HepG2 (cell line): ENCODE data around the gene AP3B2. TPM values are rescaled to one million over a fixed set of nuclear protein-coding genes. Genes with fewer than 3 reads are reported as not detected.

Experiments used
- ATF1 ChIP-seq: IDR thresholded peaks from 2 replicates; pipeline ENCODE4 v1.6.1; 2016; ENCODE audit warnings: mild to moderate bottlenecking, control low read depth
- GATAD2A ChIP-seq: IDR thresholded peaks from 2 replicates; pipeline ENCODE4 v1.6.1; 2016
- GTF3A ChIP-seq: sonication (generic); formaldehyde crosslinking; conservative IDR thresholded peaks from 2 replicates; pipeline ENCODE4 v1.4.0; 2020; ENCODE audit warnings: mild to moderate bottlenecking, missing genetic modification reagents
- LBX2 ChIP-seq: sonication (generic); formaldehyde crosslinking; IDR thresholded peaks from 2 replicates; pipeline ENCODE4 v1.5.0; 2020; ENCODE audit warnings: missing genetic modification reagents, mild to moderate bottlenecking, borderline replicate concordance
- MZF1 ChIP-seq: sonication (generic); formaldehyde crosslinking; IDR thresholded peaks from 2 replicates; pipeline ENCODE4 v1.8.1; 2023; ENCODE audit warnings: mild to moderate bottlenecking, missing genetic modification reagents, borderline replicate concordance
- NCOA2 ChIP-seq: sonication (generic); formaldehyde crosslinking; IDR thresholded peaks from 2 replicates; pipeline ENCODE4 v1.8.0; 2022; ENCODE audit warnings: inconsistent platforms
- RAD21 ChIP-seq: fragments of 450-650 bp; formaldehyde crosslinking; IDR thresholded peaks from 2 replicates; pipeline ENCODE4 v1.5.0; 2020; ENCODE audit warnings: mild to moderate bottlenecking
- SMC3 ChIP-seq: IDR thresholded peaks from 2 replicates; pipeline ENCODE4 v1.6.1; 2011; ENCODE audit warnings: low read length, improper control_type of control experiment
- SP4 ChIP-seq: sonication (generic); formaldehyde crosslinking; IDR thresholded peaks from 2 replicates; pipeline ENCODE4 v1.8.1; 2023; ENCODE audit warnings: mild to moderate bottlenecking, missing genetic modification reagents
- TFDP1 ChIP-seq: IDR thresholded peaks from 2 replicates; pipeline ENCODE4 v1.6.1; 2016; ENCODE audit warnings: missing compliant biosample characterization, missing genetic modification reagents, borderline replicate concordance
- ZNF121 ChIP-seq: sonication (generic); formaldehyde crosslinking; IDR thresholded peaks from 2 replicates; pipeline ENCODE4 v1.5.0; 2020; ENCODE audit warnings: mild to moderate bottlenecking, missing genetic modification reagents
- ZNF230 ChIP-seq: sonication (generic); formaldehyde crosslinking; IDR thresholded peaks from 2 replicates; pipeline ENCODE4 v1.4.0; 2020; ENCODE audit warnings: mild to moderate bottlenecking, missing genetic modification reagents
- ZNF232 ChIP-seq: sonication (generic); formaldehyde crosslinking; IDR thresholded peaks from 2 replicates; pipeline ENCODE4 v1.4.0; 2020; ENCODE audit warnings: missing genetic modification reagents, borderline replicate concordance
- ZNF253 ChIP-seq: sonication (generic); formaldehyde crosslinking; IDR thresholded peaks from 2 replicates; pipeline ENCODE4 v1.8.0; 2022; ENCODE audit warnings: mild to moderate bottlenecking, missing genetic modification reagents, borderline replicate concordance
- ZNF350 ChIP-seq: sonication (generic); formaldehyde crosslinking; IDR thresholded peaks from 2 replicates; pipeline ENCODE4 v1.4.0; 2020; ENCODE audit warnings: mild to moderate bottlenecking, low read depth, missing genetic modification reagents, borderline replicate concordance
- ZNF468 ChIP-seq: sonication (generic); formaldehyde crosslinking; IDR thresholded peaks from 2 replicates; pipeline ENCODE4 v1.8.0; 2022; ENCODE audit warnings: mild to moderate bottlenecking, moderate library complexity, missing genetic modification reagents
- ZNF572 ChIP-seq: sonication (generic); formaldehyde crosslinking; IDR thresholded peaks from 2 replicates; pipeline ENCODE4 v1.5.1; 2020; ENCODE audit warnings: mild to moderate bottlenecking, missing genetic modification reagents
- ZNF615 ChIP-seq: sonication (generic); formaldehyde crosslinking; IDR thresholded peaks from 2 replicates; pipeline ENCODE4 v1.5.0; 2020; ENCODE audit warnings: mild to moderate bottlenecking, missing genetic modification reagents, borderline replicate concordance
- ZNF891 ChIP-seq: sonication (generic); formaldehyde crosslinking; IDR thresholded peaks from 2 replicates; pipeline ENCODE4 v1.5.0; 2020; ENCODE audit warnings: mild to moderate bottlenecking, missing genetic modification reagents
- polyA plus RNA-seq, 8 experiments: library from polyadenylated mRNA; depleted of rRNA in 3 of 8; stranded (reverse) in 7 of 8; unstranded in 1 of 8; fragments of >200 nt; fragmentation: Illumina TruSeq in 4 of 8; extraction: Trizol in 4 of 8; gene quantifications; 2 replicates each; pipeline versions ENCODE4 v1.2.1 to v1.2.3, GENCODE V29; 2011 to 2016; ENCODE audit warnings: low read depth in 4 of 8, missing spikeins in 1 of 8, mixed read lengths in 1 of 8; ENCODE audit not compliant: insufficient read depth in 1 of 8
- total RNA-seq, 5 experiments: library from RNA; depleted of rRNA; stranded (reverse); fragments of >200 nt; fragmentation: Illumina TruSeq; extraction: Trizol; gene quantifications; 2 replicates each; pipeline ENCODE4 v1.2.3, GENCODE V29; 2016; ENCODE audit warnings: low read depth in 1 of 5
- TF ChIP-seq, protein P1 (sequence below): IDR thresholded peaks from 2 replicates; pipeline ENCODE4 v1.6.1; 2012; ENCODE audit warnings: inconsistent platforms
- TF ChIP-seq, protein P2 (sequence below): sonication (generic); formaldehyde crosslinking; IDR thresholded peaks from 2 replicates; pipeline ENCODE4 v1.4.0; 2020; ENCODE audit warnings: missing genetic modification reagents, borderline replicate concordance
- TF ChIP-seq, protein P3 (sequence below): sonication (generic); formaldehyde crosslinking; IDR thresholded peaks from 2 replicates; pipeline ENCODE4 v1.4.0; 2020; ENCODE audit warnings: missing genetic modification reagents, borderline replicate concordance

The AP3B2 gene
- total and polyA plus RNA-seq, 2 of the 13 experiments (the other 11 are each of a cell fraction or from before 2014, with no cell fraction given): not detected

DNA sequence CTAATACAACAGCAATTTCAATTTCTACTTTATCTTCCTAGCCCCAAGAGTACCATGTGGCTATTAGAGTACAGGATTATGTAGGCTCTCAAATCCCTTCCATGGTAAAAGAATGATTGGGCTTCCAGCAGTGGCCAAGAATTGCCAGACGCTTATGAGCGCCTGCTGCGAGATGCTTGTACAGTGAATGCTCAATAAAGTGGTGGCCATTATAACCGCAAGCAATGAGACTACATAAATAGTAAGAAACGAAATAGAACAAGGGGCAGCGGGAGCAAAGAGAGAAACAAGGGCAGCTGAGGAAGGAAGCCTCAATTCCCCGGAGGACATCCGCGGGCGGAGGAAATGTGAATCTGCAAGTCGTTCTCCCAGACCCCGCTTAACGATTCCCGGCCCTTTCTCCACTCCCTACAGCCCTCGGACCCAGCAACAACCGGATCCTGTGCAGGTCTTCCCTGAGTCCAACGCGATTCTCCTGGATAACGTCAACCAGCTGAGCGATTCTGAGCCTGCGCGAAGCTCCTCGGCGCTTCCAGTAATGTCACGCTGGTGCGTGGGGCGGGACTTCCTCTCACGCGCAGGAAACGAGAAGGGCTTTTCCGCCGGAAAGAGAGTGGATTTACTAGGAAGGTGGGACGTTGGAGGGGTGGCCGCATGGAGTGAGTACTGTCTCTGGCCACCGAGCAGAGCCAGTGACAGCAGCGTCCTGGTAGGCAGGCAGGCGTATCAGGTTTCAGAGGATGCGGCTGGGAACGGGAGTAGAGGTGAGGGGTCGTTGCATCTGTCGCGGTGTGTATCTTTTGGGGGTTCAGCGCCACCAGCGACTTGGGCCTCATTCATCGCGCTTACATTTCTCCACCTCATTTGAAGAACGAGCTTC lies 40.5 kb upstream of the AP3B2 start (continued):
- TF ChIP-seq TFDP1 (CRISPR knock-in tag) (peak; percentile 70; the same call in 1 of the 2 replicates), ZNF232 (CRISPR knock-in tag) (peak; percentile 73; the same call in 1 of the 2 replicates), LBX2 (CRISPR knock-in tag) (no peak), GTF3A (CRISPR knock-in tag) (no peak), ZNF572 (CRISPR knock-in tag) (peak; percentile 64; the same call in 1 of the 2 replicates), NCOA2 (CRISPR knock-in tag) (0 out of 2 replicates have a peak, but pooled peaks have one; percentile 8), SMC3 (no peak), ZNF891 (peak; percentile 94), GATAD2A (CRISPR knock-in tag) (peak; percentile 43; the same call in 1 of the 2 replicates), ZNF230 (peak; percentile 69; the same call in 1 of the 2 replicates), MZF1 (CRISPR knock-in tag) (no peak; the same call in 1 of the 2 replicates), RAD21 (CRISPR knock-in tag) (no peak; the same call in 1 of the 2 replicates), ZNF468 (CRISPR knock-in tag) (no peak), ATF1 (CRISPR knock-in tag) (peak; percentile 76), ZNF253 (CRISPR knock-in tag) (no peak), SP4 (CRISPR knock-in tag) (peak; percentile 87), ZNF350 (no peak), ZNF121 (CRISPR knock-in tag) (no peak), ZNF615 (CRISPR knock-in tag) (no peak)
- TF ChIP-seq, protein P1, sequence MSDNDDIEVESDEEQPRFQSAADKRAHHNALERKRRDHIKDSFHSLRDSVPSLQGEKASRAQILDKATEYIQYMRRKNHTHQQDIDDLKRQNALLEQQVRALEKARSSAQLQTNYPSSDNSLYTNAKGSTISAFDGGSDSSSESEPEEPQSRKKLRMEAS: peak; percentile 90
- TF ChIP-seq, protein P2, sequence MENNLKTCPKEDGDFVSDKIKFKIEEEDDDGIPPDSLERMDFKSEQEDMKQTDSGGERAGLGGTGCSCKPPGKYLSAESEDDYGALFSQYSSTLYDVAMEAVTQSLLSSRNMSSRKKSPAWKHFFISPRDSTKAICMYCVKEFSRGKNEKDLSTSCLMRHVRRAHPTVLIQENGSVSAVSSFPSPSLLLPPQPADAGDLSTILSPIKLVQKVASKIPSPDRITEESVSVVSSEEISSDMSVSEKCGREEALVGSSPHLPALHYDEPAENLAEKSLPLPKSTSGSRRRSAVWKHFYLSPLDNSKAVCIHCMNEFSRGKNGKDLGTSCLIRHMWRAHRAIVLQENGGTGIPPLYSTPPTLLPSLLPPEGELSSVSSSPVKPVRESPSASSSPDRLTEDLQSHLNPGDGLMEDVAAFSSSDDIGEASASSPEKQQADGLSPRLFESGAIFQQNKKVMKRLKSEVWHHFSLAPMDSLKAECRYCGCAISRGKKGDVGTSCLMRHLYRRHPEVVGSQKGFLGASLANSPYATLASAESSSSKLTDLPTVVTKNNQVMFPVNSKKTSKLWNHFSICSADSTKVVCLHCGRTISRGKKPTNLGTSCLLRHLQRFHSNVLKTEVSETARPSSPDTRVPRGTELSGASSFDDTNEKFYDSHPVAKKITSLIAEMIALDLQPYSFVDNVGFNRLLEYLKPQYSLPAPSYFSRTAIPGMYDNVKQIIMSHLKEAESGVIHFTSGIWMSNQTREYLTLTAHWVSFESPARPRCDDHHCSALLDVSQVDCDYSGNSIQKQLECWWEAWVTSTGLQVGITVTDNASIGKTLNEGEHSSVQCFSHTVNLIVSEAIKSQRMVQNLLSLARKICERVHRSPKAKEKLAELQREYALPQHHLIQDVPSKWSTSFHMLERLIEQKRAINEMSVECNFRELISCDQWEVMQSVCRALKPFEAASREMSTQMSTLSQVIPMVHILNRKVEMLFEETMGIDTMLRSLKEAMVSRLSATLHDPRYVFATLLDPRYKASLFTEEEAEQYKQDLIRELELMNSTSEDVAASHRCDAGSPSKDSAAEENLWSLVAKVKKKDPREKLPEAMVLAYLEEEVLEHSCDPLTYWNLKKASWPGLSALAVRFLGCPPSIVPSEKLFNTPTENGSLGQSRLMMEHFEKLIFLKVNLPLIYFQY: no peak
- TF ChIP-seq, protein P3, sequence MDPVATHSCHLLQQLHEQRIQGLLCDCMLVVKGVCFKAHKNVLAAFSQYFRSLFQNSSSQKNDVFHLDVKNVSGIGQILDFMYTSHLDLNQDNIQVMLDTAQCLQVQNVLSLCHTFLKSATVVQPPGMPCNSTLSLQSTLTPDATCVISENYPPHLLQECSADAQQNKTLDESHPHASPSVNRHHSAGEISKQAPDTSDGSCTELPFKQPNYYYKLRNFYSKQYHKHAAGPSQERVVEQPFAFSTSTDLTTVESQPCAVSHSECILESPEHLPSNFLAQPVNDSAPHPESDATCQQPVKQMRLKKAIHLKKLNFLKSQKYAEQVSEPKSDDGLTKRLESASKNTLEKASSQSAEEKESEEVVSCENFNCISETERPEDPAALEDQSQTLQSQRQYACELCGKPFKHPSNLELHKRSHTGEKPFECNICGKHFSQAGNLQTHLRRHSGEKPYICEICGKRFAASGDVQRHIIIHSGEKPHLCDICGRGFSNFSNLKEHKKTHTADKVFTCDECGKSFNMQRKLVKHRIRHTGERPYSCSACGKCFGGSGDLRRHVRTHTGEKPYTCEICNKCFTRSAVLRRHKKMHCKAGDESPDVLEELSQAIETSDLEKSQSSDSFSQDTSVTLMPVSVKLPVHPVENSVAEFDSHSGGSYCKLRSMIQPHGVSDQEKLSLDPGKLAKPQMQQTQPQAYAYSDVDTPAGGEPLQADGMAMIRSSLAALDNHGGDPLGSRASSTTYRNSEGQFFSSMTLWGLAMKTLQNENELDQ (CRISPR knock-in tag): no peak
